Smooth muscle cell (in vitro differentiated cells): ENCODE results near the gene GNAQ. TPM values are rescaled to one million over a fixed set of nuclear protein-coding genes. Genes with fewer than 3 reads are reported as not detected.
A peak's percentile ranks its signal among the peaks of the same experiment; 100 is the strongest.
"Not testable (repeated sequence)": the region's sequence is repeated elsewhere in the genome, so short reads cannot be mapped to it uniquely, and the experiment has no call there.

ENCODE experiments used
- DNase-seq: peaks from one replicate; lab custom pipeline; 2025; ENCODE audit not compliant: unreplicated experiment; lab: John Stamatoyannopoulos, UW
- H2AFZ ChIP-seq: fragments of 200-600 bp; sonication (generic); 2 replicates; pipeline ENCODE4 v1.6.0; 2016; ENCODE audit warnings: antibody characterized with exemption, low read depth, mild to moderate bottlenecking
- H3F3A ChIP-seq: fragments of 200-600 bp; sonication (generic); 2 replicates; pipeline ENCODE4 v1.6.0; 2017; ENCODE audit warnings: antibody characterized with exemption, low read depth
- H3K27ac ChIP-seq: fragments of 200-600 bp; sonication (generic); 2 replicates; pipeline ENCODE4 v1.5.1; 2016; ENCODE audit warnings: low read depth, mild to moderate bottlenecking
- H3K27me3 ChIP-seq: fragments of 200-600 bp; sonication (generic); 2 replicates; pipeline ENCODE4 v1.6.1; 2016; ENCODE audit warnings: low read depth, mild to moderate bottlenecking
- H3K36me3 ChIP-seq: fragments of 200-600 bp; sonication (generic); 2 replicates; pipeline ENCODE4 v1.5.1; 2016; ENCODE audit warnings: low read depth
- H3K4me1 ChIP-seq: fragments of 200-600 bp; sonication (generic); 2 replicates; pipeline ENCODE4 v1.5.1; 2016; ENCODE audit warnings: low read depth
- H3K4me2 ChIP-seq: fragments of 200-600 bp; sonication (generic); 2 replicates; pipeline ENCODE4 v1.6.0; 2016; ENCODE audit warnings: mild to moderate bottlenecking
- H3K4me3 ChIP-seq: fragments of 200-600 bp; sonication (generic); 2 replicates; pipeline ENCODE4 v1.5.1; 2016; ENCODE audit warnings: mild to moderate bottlenecking
- H3K79me2 ChIP-seq: fragments of 200-600 bp; sonication (generic); 2 replicates; pipeline ENCODE4 v1.6.0; 2016; ENCODE audit warnings: low read depth, mild to moderate bottlenecking
- H3K9ac ChIP-seq: fragments of 200-600 bp; sonication (generic); 2 replicates; pipeline ENCODE4 v1.6.0; 2016; ENCODE audit warnings: low read depth
- H3K9me3 ChIP-seq: fragments of 200-600 bp; sonication (generic); replicated peaks from 2 replicates; pipeline ENCODE4 v1.5.1; 2016; ENCODE audit warnings: low read depth
- H4K20me1 ChIP-seq: fragments of 200-600 bp; sonication (generic); 2 replicates; pipeline ENCODE4 v1.6.0; 2016; ENCODE audit warnings: low read depth
- CTCF ChIP-seq: fragments of 200-600 bp; sonication (generic); IDR thresholded peaks from 2 replicates; pipeline ENCODE4 v1.5.1; 2017; ENCODE audit warnings: borderline replicate concordance, mild to moderate bottlenecking, antibody characterized with exemption; ENCODE audit not compliant: insufficient read depth, poor library complexity, severe bottlenecking
- WGBS: methylation state at CpG from one replicate; pipeline ENCODE4 v1.1.7; 2016; ENCODE audit warnings: low lambda C conversion rate; 5-methylcytosine and 5-hydroxymethylcytosine counted together
- polyA plus RNA-seq: library from polyadenylated mRNA; unstranded; fragments of >200 nt; fragmentation: Nextera tagmentation; extraction: Ambion mirVana; gene quantifications from 2 replicates; pipeline ENCODE4 v1.2.1, GENCODE V29; 2016
- total RNA-seq: library from RNA; depleted of rRNA; stranded (reverse); fragments of >200 nt; gene quantifications from 2 replicates; pipeline ENCODE4 v1.2.3, GENCODE V29; 2014

The GNAQ gene
- total and polyA plus RNA-seq, 2 experiments from 2014 or later: 12.5 to 41.4 TPM

DNA sequence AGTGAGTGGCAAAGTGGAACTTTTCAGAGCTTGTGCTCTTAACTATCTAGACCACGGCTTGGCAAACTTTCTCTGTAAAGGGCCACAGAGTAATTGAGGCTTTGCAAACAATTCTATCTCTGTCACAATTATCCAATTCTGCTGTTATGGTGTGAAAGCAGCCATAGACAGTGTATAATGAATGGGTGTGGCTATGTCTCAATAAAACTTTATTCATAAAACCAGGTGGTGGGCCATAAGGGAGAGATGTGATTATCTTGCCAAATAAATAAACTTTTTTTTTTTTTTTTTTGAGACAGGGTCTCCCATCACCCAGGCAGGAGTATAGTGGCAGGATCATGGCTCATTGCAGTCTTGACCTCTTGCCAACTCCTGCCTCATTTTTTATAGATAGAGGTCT is 304.8 kb downstream of the GNAQ start:
- Histone ChIP-seq H2AFZ (no peak overlapping the region), H4K20me1 (peaks cover 10% of the 10 kb centered on the region), H3K4me3 (no peak overlapping the region), H3K4me1 (no peaks in the 10 kb centered on the region), H3K9ac (no peak overlapping the region), H3K4me2 (no peak overlapping the region), H3K27ac (no peak overlapping the region), H3K27me3 (no peaks in the 10 kb centered on the region), H3K9me3 (no peaks in the 10 kb centered on the region), H3F3A (no peaks in the 10 kb centered on the region), H3K36me3 (peaks cover 4% of the 10 kb centered on the region), H3K79me2 (no peaks in the 10 kb centered on the region)
- WGBS: 100% methylated on average over 1 of the region's 1 CpG
- TF ChIP-seq CTCF: no peak
- DNase-seq: no peak

DNA sequence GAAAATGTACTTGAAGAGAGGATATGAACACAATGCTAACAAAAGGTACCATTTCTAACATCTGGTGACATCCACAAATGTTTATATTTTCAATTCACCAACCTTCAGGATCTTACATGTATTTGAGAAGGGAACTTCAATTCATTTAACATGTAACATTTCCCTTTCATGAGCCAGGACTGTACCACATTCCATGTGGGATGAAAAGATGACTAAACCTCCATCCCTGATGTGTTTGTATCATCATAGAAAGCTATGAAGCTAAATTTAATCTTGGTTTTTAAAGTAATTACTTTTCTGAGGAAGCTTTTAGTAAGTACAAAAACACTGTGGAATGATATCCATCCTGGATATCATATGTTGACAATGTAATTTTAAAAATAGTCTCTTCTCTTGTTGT is 305.3 kb downstream of the GNAQ start:
- H3K79me2 ChIP-seq: no peaks in the 10 kb centered on the region
- DNase-seq: no peak
- H3K4me2 ChIP-seq: no peak overlapping the region
- H2AFZ ChIP-seq: no peak overlapping the region
- H3K27ac ChIP-seq: no peak overlapping the region
- no peaks in the 10 kb centered on the region for H3K4me1 ChIP-seq
- H3K27me3 ChIP-seq: no peaks in the 10 kb centered on the region
- no peak for TF ChIP-seq CTCF
- H3K36me3 ChIP-seq: peaks cover 4% of the 10 kb centered on the region
- H4K20me1 ChIP-seq: peaks cover 5% of the 10 kb centered on the region
- no peak overlapping the region for H3K9ac ChIP-seq
- H3F3A ChIP-seq: peaks cover 2% of the 10 kb centered on the region
- H3K9me3 ChIP-seq: no peaks in the 10 kb centered on the region
- no peak overlapping the region for H3K4me3 ChIP-seq

- H3K4me1 ChIP-seq: no peaks in the 10 kb centered on the region
- 92% methylated on average over 6 of the region's 6 CpGs for WGBS
- H3K79me2 ChIP-seq: no peaks in the 10 kb centered on the region
- H3K9ac ChIP-seq: no peak overlapping the region
- peaks cover 4% of the 10 kb centered on the region for H3K36me3 ChIP-seq
- H3K9me3 ChIP-seq: no peaks in the 10 kb centered on the region
- no peak overlapping the region for H3K27ac ChIP-seq
- no peak for TF ChIP-seq CTCF
- no peak for DNase-seq
- no peaks in the 10 kb centered on the region for H3K27me3 ChIP-seq
- H2AFZ ChIP-seq: no peak overlapping the region
- H3K4me3 ChIP-seq: no peak overlapping the region
- H3F3A ChIP-seq: peaks cover 6% of the 10 kb centered on the region
- peaks cover under 1% of the 10 kb centered on the region for H4K20me1 ChIP-seq
- H3K4me2 ChIP-seq: no peak overlapping the region
Measured at GRCh38 chr9:77725820-77726219, 305.8 kb downstream of the GNAQ start.

DNA sequence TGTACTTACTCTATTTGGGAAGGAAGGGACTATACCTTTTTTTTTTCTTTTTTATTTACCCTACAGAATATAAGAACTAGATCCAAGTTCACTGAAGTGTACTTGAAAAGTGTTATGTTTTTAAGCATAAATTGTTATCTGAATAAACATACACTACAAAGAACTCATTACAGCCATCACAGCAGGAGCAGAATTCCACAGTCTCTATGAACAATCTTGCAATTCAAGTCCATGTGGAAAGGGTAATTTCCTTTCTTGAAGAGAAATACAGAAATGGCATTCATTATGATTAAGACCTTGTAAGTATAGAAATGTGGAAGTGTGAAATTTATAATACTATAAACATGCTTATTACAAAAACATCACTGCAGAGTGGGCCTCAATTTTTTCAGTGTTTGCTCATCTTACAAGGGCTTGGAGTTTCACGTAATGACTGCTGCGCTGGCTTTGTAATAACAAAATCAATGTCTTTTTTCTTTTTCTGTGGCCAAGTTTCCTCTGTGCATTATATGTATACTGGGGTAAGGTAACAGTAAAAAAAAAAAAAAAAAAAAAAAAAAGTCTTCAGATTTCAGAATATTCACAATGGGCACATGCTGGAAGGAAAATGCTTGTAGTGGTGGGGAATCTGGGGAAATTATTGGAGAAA is 306.4 kb downstream of the GNAQ start:
- H3K4me2 ChIP-seq: no peak overlapping the region
- 50% methylated on average over 2 of the region's 2 CpGs for WGBS
- TF ChIP-seq CTCF: no peak
- H3K4me1 ChIP-seq: peaks cover 5% of the 10 kb centered on the region
- H3K9ac ChIP-seq: no peak overlapping the region
- H3K9me3 ChIP-seq: no peaks in the 10 kb centered on the region
- no peak overlapping the region for H2AFZ ChIP-seq
- H3K4me3 ChIP-seq: no peak overlapping the region
- H3F3A ChIP-seq: peaks cover 6% of the 10 kb centered on the region
- no peaks in the 10 kb centered on the region for H4K20me1 ChIP-seq
- H3K36me3 ChIP-seq: peaks cover 4% of the 10 kb centered on the region
- H3K27me3 ChIP-seq: no peaks in the 10 kb centered on the region
- no peaks in the 10 kb centered on the region for H3K79me2 ChIP-seq
- DNase-seq: no peak
- no peak overlapping the region for H3K27ac ChIP-seq

- H3K9ac ChIP-seq, H3K27me3 ChIP-seq, H3K4me3 ChIP-seq, H3F3A ChIP-seq, DNase-seq, H3K79me2 ChIP-seq, H2AFZ ChIP-seq, H3K36me3 ChIP-seq, H4K20me1 ChIP-seq, H3K9me3 ChIP-seq, H3K4me1 ChIP-seq: not testable (repeated sequence)
- WGBS: 87% methylated on average over 11 of the region's 11 CpGs
- peak overlapping the region; percentile 13 for H3K4me2 ChIP-seq
- peak overlapping the region; percentile 96 for H3K27ac ChIP-seq
Measured at GRCh38 chr9:77721156-77721555, 310.5 kb downstream of the GNAQ start.
